DOHH2 (cell line): ENCODE measurements around the gene FOXP3.

Experiments
- H3F3A ChIP-seq: fragments of 200-600 bp; sonication (generic), shearing (Covaris generic); 2 replicates; pipeline ENCODE4 v1.6.0; 2016; ENCODE audit warnings: antibody characterized with exemption, mild to moderate bottlenecking; ENCODE audit not compliant: control insufficient read depth, insufficient read depth
- H3K27ac ChIP-seq: fragments of 200-600 bp; sonication (generic); 2 replicates; pipeline ENCODE4 v1.5.1; 2014; ENCODE audit warnings: low read depth, mild to moderate bottlenecking, low read length, moderate library complexity
- H3K27me3 ChIP-seq: fragments of 200-600 bp; sonication (generic); 2 replicates; pipeline ENCODE4 v1.6.1; 2014; ENCODE audit warnings: mild to moderate bottlenecking, low read length, mixed read lengths; ENCODE audit not compliant: control insufficient read depth
- H3K36me3 ChIP-seq: fragments of 200-600 bp; sonication (generic); 2 replicates; pipeline ENCODE4 v1.6.1; 2014; ENCODE audit warnings: mild to moderate bottlenecking, low read length, moderate library complexity, mixed read lengths; ENCODE audit not compliant: control insufficient read depth
- H3K4me1 ChIP-seq: fragments of 200-600 bp; sonication (generic); 2 replicates; pipeline ENCODE4 v1.6.1; 2014; ENCODE audit warnings: mild to moderate bottlenecking, low read length, mixed read lengths; ENCODE audit not compliant: control insufficient read depth
- H3K4me2 ChIP-seq: fragments of 200-600 bp; sonication (generic); 2 replicates; pipeline ENCODE4 v1.6.0; 2014; ENCODE audit warnings: mild to moderate bottlenecking, low read length, moderate library complexity
- H3K4me3 ChIP-seq: fragments of 200-600 bp; sonication (generic); 2 replicates; pipeline ENCODE4 v1.5.1; 2014; ENCODE audit warnings: mild to moderate bottlenecking, low read length, mixed read lengths
- H3K79me2 ChIP-seq: fragments of 200-600 bp; sonication (generic); 2 replicates; pipeline ENCODE4 v1.6.1; 2014; ENCODE audit warnings: mild to moderate bottlenecking, low read length, mixed read lengths; ENCODE audit not compliant: control insufficient read depth
- H3K9me2 ChIP-seq: fragments of 200-600 bp; sonication (generic); replicated peaks from 2 replicates; pipeline ENCODE4 v1.6.1; 2014; ENCODE audit warnings: mild to moderate bottlenecking, low read length, mixed read lengths; ENCODE audit not compliant: control insufficient read depth
- H3K9me3 ChIP-seq: fragments of 200-600 bp; sonication (generic); 2 replicates; pipeline ENCODE4 v1.6.1; 2014; ENCODE audit warnings: antibody characterized with exemption, low read length, mixed read lengths; ENCODE audit not compliant: control insufficient read depth, insufficient read depth
- H4K20me1 ChIP-seq: fragments of 200-600 bp; sonication (generic); 2 replicates; pipeline ENCODE4 v1.6.0; 2014; ENCODE audit warnings: low read depth, mild to moderate bottlenecking, antibody characterized with exemption, low read length, moderate library complexity; ENCODE audit not compliant: control insufficient read depth, insufficient read depth
- CTCF ChIP-seq: fragments of 200-600 bp; sonication (generic); IDR thresholded peaks from one replicate; pipeline ENCODE4 v1.5.1; 2014; ENCODE audit warnings: antibody characterized with exemption, mild to moderate bottlenecking, low read depth, low read length; ENCODE audit not compliant: poor library complexity, severe bottlenecking
- EZH2phosphoT487 ChIP-seq: fragments of 200-600 bp; sonication (generic); IDR thresholded peaks from 2 replicates; pipeline ENCODE4 v1.6.1; 2017; ENCODE audit warnings: borderline replicate concordance, mild to moderate bottlenecking, antibody characterized with exemption, low read length, moderate library complexity, mixed read lengths

FOXP3 gene

GRCh38 chrX:49246541-49246940 lies 18.0 kb downstream of the FOXP3 start:
- no peaks in the 10 kb centered on the region for H3K4me1 ChIP-seq
- no peak overlapping the region for H3K4me2 ChIP-seq
- H3K9me3 ChIP-seq: no peaks in the 10 kb centered on the region
- no peaks in the 10 kb centered on the region for H4K20me1 ChIP-seq
- H3F3A ChIP-seq: no peaks in the 10 kb centered on the region
- H3K27ac ChIP-seq: no peak overlapping the region
- H3K9me2 ChIP-seq: no peaks in the 10 kb centered on the region
- H3K36me3 ChIP-seq: no peaks in the 10 kb centered on the region
- H3K27me3 ChIP-seq: no peaks in the 10 kb centered on the region
- no peak overlapping the region for H3K4me3 ChIP-seq
- H3K79me2 ChIP-seq: no peaks in the 10 kb centered on the region
- TF ChIP-seq CTCF (no peak), EZH2phosphoT487 (no peak)

- Histone ChIP-seq H3K27me3 (no peaks in the 10 kb centered on the region), H3F3A (no peaks in the 10 kb centered on the region), H3K9me2 (no peaks in the 10 kb centered on the region), H3K4me2 (no peak overlapping the region), H3K9me3 (no peaks in the 10 kb centered on the region), H3K4me3 (no peak overlapping the region), H3K4me1 (no peaks in the 10 kb centered on the region), H4K20me1 (no peaks in the 10 kb centered on the region), H3K79me2 (no peaks in the 10 kb centered on the region), H3K27ac (no peak overlapping the region), H3K36me3 (no peaks in the 10 kb centered on the region)
- TF ChIP-seq EZH2phosphoT487: no peak
- no peak for TF ChIP-seq CTCF
Observed at GRCh38 chrX:49244207-49244606, 20.3 kb downstream of the FOXP3 start.

GRCh38 chrX:49243166-49243565 lies 21.3 kb downstream of the FOXP3 start:
- H3K4me2 ChIP-seq: no peak overlapping the region
- H4K20me1 ChIP-seq: no peaks in the 10 kb centered on the region
- no peaks in the 10 kb centered on the region for H3K79me2 ChIP-seq
- H3K9me3 ChIP-seq: no peaks in the 10 kb centered on the region
- H3K27me3 ChIP-seq: no peaks in the 10 kb centered on the region
- H3K9me2 ChIP-seq: no peaks in the 10 kb centered on the region
- no peaks in the 10 kb centered on the region for H3F3A ChIP-seq
- no peak overlapping the region for H3K4me3 ChIP-seq
- H3K4me1 ChIP-seq: no peaks in the 10 kb centered on the region
- no peaks in the 10 kb centered on the region for H3K36me3 ChIP-seq
- no peak overlapping the region for H3K27ac ChIP-seq
- no peak for TF ChIP-seq EZH2phosphoT487
- TF ChIP-seq CTCF: no peak
